Choroid plexus epithelial cell (primary cell): ENCODE results near the gene TMEM233.
"Not testable (repeated sequence)": the region's sequence is repeated elsewhere in the genome, so short reads cannot be mapped to it uniquely, and the experiment has no call there.

Experiments
- DNase-seq: peaks from one replicate; pipeline ENCODE4 v3.0.0-alpha.2; 2010; ENCODE audit warnings: low read depth
- H3K4me3 ChIP-seq: 2 replicates; pipeline ENCODE4 v1.5.1; 2011; ENCODE audit warnings: low read depth, mild to moderate bottlenecking, control low read depth, low read length, moderate library complexity
- CTCF ChIP-seq: conservative IDR thresholded peaks from 2 replicates; pipeline ENCODE4 v1.5.1; 2011; ENCODE audit warnings: low read depth, mild to moderate bottlenecking, control low read depth, inconsistent platforms, low read length, moderate library complexity

The TMEM233 gene

GRCh38 chr12:119602734-119603094, 9.1 kb downstream of the TMEM233 start:
- H3K4me3 ChIP-seq, result no peak overlapping the region
- DNase-seq, result no peak
- no peak for TF ChIP-seq CTCF

GRCh38 chr12:119603767-119604166, 10.2 kb downstream of the TMEM233 start:
- DNase-seq, result no peak
- H3K4me3 ChIP-seq, result no peak overlapping the region
- TF ChIP-seq CTCF, result no peak

GRCh38 chr12:119609358-119609757, 15.8 kb downstream of the TMEM233 start:
- no peak for TF ChIP-seq CTCF
- no peak overlapping the region for H3K4me3 ChIP-seq
- no peak for DNase-seq

GRCh38 chr12:119613319-119613936, 19.9 kb downstream of the TMEM233 start:
- DNase-seq, result peak; percentile 13

GRCh38 chr12:119614705-119615104, 21.1 kb downstream of the TMEM233 start:
- no peak overlapping the region for H3K4me3 ChIP-seq
- no peak for DNase-seq
- TF ChIP-seq CTCF, result no peak

More at GRCh38 chr12:119613319-119613936, 19.9 kb downstream of the TMEM233 start:
- no peak for TF ChIP-seq CTCF
- no peak overlapping the region for H3K4me3 ChIP-seq

GRCh38 chr12:119615518-119616475, 22.2 kb downstream of the TMEM233 start:
- DNase-seq, result no peak
- TF ChIP-seq CTCF, result no peak
- H3K4me3 ChIP-seq, result no peak overlapping the region

- not testable (repeated sequence) for DNase-seq, H3K4me3 ChIP-seq
Measured at GRCh38 chr12:119618328-119618896, 24.8 kb downstream of the TMEM233 start.
